HG03175 (cell line): ENCODE results near the gene ACKR3.

ENCODE experiments used
- ATAC-seq: cut with Tn5 transposase; IDR thresholded peaks from one replicate; pipeline ENCODE4 v1.9.1; 2021; ENCODE audit warnings: mild to moderate bottlenecking, moderate library complexity; ENCODE audit not compliant: unreplicated experiment

The ACKR3 gene

DNA sequence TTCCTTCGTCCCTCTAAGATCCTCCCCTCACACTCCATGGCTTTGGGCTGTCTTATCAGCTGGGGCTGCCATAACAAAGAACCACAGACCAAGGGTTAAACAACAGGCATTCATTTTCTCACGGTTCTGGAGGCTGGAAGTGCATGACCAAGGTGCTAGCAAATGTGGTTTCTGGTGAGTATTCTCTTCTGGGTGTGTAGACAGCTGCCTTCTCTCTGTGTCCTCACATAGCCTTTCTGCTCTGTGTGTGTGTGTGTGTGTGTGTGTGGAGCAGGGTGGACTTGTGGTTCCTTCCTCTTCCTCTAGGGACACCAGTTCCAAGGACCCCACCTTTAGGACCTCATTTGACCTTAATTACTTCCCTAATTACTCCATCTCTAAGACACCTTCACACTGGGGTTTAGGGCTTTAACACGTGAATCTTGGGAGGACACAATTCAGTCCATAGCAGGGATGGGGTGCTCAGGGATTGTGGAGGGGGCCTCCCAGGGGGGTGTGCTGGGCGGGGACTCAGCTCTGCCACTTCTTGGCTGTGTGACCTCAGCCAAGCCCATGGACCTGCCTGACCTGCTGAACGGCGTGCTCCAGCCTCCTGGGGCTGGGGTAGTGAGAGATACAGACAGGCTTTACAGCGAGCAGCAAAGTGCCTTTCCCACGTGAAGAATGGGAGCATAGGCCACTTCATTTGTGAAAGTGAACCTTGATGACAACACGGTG, 38.0 kb downstream of the ACKR3 start:
- ATAC-seq = no peak

DNA sequence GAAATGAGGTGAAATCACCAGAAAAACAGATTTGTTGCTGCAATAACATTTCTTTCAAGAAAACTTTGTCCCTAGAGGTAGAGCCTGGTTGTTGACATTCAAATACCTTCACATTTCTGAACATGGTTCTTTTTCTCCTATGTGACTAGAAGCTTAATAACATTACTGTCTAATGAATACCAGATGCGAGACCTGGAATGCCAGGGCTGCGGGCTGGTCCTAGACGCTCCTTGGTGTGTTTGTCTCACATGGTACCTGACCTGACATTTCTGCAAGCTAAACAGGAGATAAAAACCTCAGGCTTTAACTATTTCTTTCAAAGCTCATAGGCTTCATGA, 38.5 kb downstream of the ACKR3 start:
- ATAC-seq = no peak

DNA sequence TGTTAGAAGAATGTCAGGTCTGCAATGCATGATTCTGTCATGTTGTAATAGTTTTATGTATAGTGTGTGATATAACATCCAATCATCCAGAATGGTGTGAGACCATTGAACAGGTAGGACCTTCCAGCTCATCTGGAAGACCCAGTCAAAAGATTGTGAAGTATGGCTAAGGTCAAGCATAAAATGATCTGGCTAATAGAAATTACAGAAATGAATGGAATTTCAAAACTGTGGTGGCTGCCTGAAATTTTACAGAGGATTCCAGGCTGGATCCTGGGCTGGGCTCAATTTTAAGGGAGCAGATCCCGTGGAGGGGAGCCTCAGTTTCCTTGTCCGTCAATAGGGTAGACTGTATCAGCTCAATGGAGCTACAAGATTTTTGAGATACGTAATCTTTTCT, 39.1 kb downstream of the ACKR3 start:
- ATAC-seq = no peak

DNA sequence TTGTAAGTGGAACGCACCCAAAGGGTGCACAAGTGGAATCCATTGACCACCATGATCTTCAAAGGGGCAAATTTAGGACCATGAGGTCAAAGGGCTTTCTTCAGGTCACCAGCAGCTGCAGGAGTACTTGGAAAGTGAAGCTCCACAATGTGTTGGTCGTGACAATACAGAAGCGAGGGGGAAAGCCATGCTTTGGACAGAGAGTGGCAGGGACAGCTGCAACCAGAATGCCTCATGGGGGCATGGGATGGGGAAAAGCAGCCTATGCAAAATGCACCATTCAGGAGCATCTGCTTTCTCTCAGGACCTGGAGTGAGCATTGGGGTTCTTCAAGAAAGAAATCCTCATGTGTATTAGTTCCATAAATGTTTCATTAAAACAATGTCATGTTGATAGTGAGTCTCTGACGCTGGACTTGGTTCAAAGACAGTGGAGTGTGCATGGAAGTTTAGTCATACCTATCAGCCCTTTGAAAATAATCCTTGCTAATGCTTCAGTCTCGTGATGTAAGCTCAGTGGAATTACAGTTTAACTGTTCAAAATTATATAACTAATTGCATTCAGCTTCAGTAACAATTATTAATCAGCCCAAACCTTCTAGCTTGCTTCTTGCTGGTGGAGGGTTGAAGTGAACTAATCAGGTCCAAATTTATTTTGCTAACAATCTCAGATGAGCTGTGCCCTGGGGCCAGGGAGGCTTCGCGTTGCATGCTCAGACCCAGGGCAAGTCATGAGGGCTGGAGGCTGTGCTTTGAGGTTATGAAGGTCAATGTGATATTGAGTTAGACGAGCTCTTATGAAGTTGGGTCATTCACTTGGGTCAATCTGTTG, 41.6 kb downstream of the ACKR3 start:
- ATAC-seq = no peak

- ATAC-seq = no peak
These were observed 43.1 kb downstream of the ACKR3 start for GRCh38 chr2:236612737-236613136.

DNA sequence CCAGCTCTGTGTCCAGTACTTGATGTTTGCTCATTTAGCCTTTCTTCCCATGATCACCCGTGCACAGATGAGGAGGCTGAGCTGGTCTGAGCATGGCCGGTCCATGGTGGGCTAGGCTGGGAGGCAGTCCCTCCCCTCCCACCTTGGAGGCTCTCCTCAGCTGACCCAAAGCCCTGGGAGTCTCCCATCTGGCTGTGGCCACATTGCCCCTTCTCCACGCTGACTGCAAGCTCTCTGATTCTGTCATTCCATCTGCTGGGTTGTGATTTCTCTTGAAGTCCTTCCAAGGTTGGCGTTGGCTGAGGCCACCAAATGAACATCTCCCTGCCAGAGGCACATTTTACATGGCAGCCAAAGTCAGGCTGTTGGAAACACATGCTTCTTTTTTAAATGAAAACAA, 44.0 kb downstream of the ACKR3 start:
- no peak for ATAC-seq

GRCh38 chr2:236614551-236614950, 44.9 kb downstream of the ACKR3 start:
- no peak for ATAC-seq

DNA sequence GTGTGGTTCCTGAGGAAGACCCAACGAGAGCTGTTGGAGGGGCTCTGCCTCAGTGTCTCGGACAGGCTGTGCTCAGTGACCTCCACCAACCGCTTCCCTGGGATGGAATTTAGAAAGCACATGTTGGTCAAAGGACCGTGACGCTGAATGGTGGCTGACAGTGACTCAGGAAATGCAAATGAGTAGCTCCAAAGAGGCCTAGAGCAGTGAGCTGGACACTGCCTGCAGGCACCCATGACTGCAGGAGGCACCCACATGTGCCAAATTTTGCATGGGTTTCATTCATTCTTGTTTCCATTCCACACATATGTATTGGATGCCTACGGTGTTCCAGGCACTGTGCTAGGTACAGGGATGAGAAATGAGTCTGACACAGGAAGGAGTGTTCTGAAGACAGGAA, 46.4 kb downstream of the ACKR3 start:
- no peak for ATAC-seq

GRCh38 chr2:236616624-236617023, 47.0 kb downstream of the ACKR3 start:
- no peak for ATAC-seq

DNA sequence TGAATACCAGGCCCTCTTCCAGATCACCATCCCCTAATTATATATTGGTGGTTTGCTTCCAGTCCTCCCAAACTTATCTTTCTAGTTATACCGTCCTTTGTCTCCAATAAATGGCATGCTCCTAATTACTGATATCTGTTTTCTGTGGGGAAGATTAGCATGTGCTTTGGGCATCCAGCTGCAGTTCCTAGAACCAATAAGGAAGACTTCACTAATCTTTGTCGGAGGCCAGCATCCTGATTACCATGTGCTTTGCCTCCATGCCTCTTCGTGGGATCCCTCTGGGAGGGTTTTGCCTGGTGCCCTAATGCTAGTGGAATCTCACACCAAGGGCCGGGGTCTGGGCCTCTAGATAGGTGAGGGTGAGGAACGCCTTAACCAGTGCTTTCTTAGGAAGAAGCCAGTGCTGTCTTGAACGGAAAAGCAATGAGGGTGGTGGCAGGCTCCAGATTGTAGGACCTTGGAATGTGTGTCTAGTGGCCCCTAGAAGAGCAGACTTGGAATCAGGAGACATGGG, 47.7 kb downstream of the ACKR3 start:
- no peak for ATAC-seq

GRCh38 chr2:236617796-236618195, 48.2 kb downstream of the ACKR3 start:
- no peak for ATAC-seq

DNA sequence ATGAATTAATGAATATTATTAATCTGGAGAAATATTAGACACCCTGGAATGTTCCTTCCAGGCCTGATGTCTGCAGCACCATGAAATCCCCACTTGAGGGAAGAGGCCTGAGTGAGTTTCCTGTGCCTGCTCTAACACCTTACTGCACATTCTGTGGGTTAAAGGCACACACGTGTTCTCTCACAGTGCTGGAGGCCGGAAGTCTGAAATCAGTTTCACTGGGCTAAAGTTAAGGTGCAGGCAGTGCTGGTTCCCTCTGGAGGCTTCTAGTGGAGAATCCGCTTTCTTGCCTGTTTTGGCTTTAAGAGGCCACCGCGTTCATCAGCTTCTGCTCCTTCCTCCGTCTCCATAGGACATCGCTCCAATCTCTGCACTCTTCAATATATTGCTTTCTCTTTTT, 48.7 kb downstream of the ACKR3 start:
- ATAC-seq = no peak

DNA sequence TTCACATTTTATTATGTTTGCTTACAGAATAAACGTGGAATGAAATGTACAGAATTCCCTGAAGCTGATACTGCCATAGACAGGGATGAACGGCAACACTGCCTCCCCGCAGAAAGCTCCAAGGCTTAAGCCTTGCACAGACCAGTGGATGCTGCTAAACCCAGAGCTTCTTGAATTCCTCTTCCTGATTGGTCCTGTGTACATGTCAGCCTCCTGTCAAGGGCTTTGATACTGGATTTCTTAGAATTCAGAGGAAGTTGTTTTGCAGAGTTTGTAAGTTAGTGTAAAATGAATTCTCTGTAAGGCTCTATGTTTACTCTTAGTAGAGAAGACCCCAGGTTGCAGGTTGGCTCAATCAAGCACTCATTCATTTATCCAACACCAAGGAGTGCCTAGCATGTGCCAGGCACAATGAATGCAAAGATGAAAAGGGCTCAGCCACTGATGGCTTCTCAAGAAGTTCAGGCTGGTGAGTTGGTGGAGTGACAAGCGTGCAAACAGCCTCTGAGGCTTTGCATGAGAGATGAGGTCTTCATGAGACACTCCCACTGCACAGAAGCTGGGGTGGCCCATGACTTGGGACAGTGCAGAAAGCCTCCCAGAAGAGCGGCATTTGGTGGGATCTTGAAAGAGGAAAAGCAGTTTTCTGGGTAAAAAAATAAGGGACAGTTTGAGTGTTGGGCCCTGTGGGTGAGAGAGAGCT, 50.4 kb downstream of the ACKR3 start:
- ATAC-seq = no peak

- ATAC-seq = no peak
These were observed 52.2 kb downstream of the ACKR3 start for GRCh38 chr2:236621786-236622185.

DNA sequence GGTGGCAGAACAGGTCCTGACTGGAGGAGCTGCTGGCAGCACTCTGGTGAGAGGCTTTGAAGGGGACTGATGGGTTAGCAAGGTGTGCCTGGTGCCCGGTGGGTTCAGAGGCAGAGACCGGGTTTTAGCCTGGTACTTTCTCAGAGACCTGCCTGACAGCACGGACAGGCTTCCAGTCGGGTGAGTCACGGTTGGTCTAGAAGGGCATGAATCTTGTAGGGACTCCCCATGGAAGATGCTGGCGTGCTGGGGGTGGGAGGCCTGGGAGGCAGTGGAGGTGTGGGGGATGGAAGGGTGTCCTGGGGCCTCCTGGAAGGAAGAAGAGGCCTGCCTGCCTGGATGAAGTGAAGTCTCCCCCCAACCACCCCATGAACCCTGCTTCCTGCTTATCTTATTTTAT, 52.6 kb downstream of the ACKR3 start:
- ATAC-seq = no peak

- ATAC-seq = no peak
These were observed 53.0 kb downstream of the ACKR3 start for GRCh38 chr2:236622660-236623059.

- ATAC-seq = no peak
These were observed 54.2 kb downstream of the ACKR3 start for GRCh38 chr2:236623816-236624215.

DNA sequence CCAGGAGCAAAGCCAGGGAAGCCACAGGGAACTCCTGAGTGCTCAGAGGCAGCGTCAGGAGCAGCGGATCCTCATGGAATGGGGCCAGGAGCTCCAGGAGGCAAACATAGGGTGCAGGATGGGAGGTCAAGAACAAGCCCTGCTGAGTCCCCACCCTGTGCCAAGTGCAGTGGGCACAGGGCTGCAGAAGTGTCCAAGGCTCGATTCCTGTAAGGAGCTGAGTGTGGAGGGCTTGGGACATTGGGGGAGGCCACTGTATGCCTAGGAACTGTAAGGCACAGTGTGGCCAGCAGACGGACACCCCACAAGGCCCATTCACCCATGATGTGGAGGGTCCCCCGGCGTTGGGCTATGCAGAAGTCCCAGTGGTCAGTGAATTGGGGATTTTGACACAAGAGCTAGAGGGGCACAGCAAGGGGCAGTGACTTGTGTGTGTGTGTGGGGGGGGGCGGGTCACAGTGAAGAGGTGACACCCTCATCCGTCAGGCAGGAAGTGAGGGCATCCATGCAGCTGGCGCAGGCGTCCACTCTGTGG, 55.6 kb downstream of the ACKR3 start:
- no peak for ATAC-seq

GRCh38 chr2:236626391-236627150, 56.9 kb downstream of the ACKR3 start:
- no peak for ATAC-seq

GRCh38 chr2:236627193-236627592, 57.6 kb downstream of the ACKR3 start:
- ATAC-seq = no peak

DNA sequence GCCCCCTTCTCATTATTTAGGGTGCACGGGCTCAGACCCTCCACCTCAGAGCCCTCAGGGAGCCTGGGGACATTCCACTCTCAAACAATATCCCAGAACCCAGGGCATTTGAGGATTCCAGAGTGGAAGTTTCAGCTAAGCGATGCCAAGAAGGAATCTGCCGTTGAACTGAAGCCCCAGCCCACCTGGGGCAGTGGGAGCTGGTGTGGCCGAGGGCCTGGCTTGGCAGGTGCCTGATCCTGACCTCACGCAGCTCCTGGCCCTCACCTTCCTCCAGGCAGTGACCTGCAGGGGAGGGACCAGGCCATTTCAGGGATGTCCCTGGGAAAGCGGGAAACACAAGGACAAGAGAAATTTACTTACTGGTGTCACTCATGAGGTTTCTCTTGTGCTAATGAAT, 58.2 kb downstream of the ACKR3 start:
- ATAC-seq = no peak
